K562 (cell line): ENCODE measurements around the gene COA4. TPM values are rescaled to one million over a fixed set of nuclear protein-coding genes. Genes with fewer than 3 reads are reported as not detected.
A peak's percentile ranks its signal among the peaks of the same experiment; 100 is the strongest.

Experiments
- BCL6 ChIP-seq: fragments of 250-450 bp; sonication (Bioruptor Pico); IDR thresholded peaks from 2 replicates; pipeline ENCODE4 v1.4.0; 2020
- DACH1 ChIP-seq: fragments of 450-650 bp; IDR thresholded peaks from 2 replicates; pipeline ENCODE4 v1.6.1; 2018; ENCODE audit not compliant: partially characterized antibody
- DMBX1 ChIP-seq: fragments of 250-450 bp; sonication (Bioruptor Pico); IDR thresholded peaks from 2 replicates; pipeline ENCODE4 v1.8.0; 2022; ENCODE audit warnings: inconsistent platforms, mild to moderate bottlenecking, moderate library complexity, borderline replicate concordance
- ESRRA ChIP-seq: fragments of 450-650 bp; IDR thresholded peaks from 2 replicates; pipeline ENCODE4 v1.6.1; 2014; ENCODE audit warnings: low read depth, mild to moderate bottlenecking, moderate library complexity, borderline replicate concordance
- GABPA ChIP-seq: fragments of 200-800 bp; sonication (Bioruptor generic); conservative IDR thresholded peaks from 2 replicates; pipeline ENCODE4 v1.6.1; 2016; ENCODE audit warnings: low read depth, missing genetic modification characterization, missing compliant biosample characterization
- MAZ ChIP-seq, 2 experiments: fragments of 450-650 bp in 1 of 2; sonication (generic) in 1 of 2; formaldehyde crosslinking; IDR thresholded peaks in 1 of 2; conservative IDR thresholded peaks in 1 of 2; 2 replicates each; pipeline versions ENCODE4 v1.4.0 to v1.5.0; 2020; ENCODE audit warnings: mild to moderate bottlenecking in 1 of 2, missing genetic modification reagents in 1 of 2
- NFIC ChIP-seq: fragments of 450-650 bp; IDR thresholded peaks from 2 replicates; pipeline ENCODE4 v1.6.1; 2017; ENCODE audit warnings: mild to moderate bottlenecking, inconsistent platforms
- PHF21A ChIP-seq: fragments of 450-650 bp; IDR thresholded peaks from 2 replicates; pipeline ENCODE4 v1.6.1; 2017; ENCODE audit warnings: low read depth, borderline replicate concordance
- PML ChIP-seq: IDR thresholded peaks from 2 replicates; pipeline ENCODE4 v1.6.1; 2012; ENCODE audit warnings: low read length, inconsistent platforms
- RBBP5 ChIP-seq: fragments of 200-600 bp; sonication (generic); IDR thresholded peaks from 2 replicates; pipeline ENCODE4 v1.6.1; 2012; ENCODE audit warnings: borderline replicate concordance, mild to moderate bottlenecking, low read length, control low read depth, inconsistent platforms; ENCODE audit not compliant: insufficient read depth, poor library complexity, severe bottlenecking
- SAFB ChIP-seq: fragments of 200-400 bp; formaldehyde crosslinking; IDR thresholded peaks from 2 replicates; pipeline ENCODE4 v1.6.1; 2017; ENCODE audit warnings: low read depth, low read length, borderline replicate concordance
- SAP30 ChIP-seq: fragments of 200-600 bp; sonication (generic); IDR thresholded peaks from 2 replicates; pipeline ENCODE4 v1.6.1; 2012; ENCODE audit warnings: borderline replicate concordance, low read depth, mild to moderate bottlenecking, moderate library complexity, low read length, control low read depth, inconsistent platforms; ENCODE audit not compliant: insufficient read depth, poor library complexity, severe bottlenecking
- SIX5 ChIP-seq, 2 experiments: IDR thresholded peaks; 2 replicates each; pipeline ENCODE4 v1.6.1; 2011; ENCODE audit warnings: low read length in 2 of 2, borderline replicate concordance in 1 of 2, low read depth in 1 of 2, mild to moderate bottlenecking in 1 of 2, moderate library complexity in 1 of 2; ENCODE audit not compliant: insufficient read depth in 1 of 2
- TBL1XR1 ChIP-seq, 2 experiments: IDR thresholded peaks; 2 replicates each; pipeline ENCODE4 v1.6.1; 2012; ENCODE audit warnings: improper control_type of control experiment in 2 of 2, low read length in 2 of 2, mild to moderate bottlenecking in 1 of 2
- ZBTB7A ChIP-seq: IDR thresholded peaks from 2 replicates; pipeline ENCODE4 v1.6.1; 2011; ENCODE audit warnings: low read depth, mild to moderate bottlenecking, low read length, moderate library complexity, borderline replicate concordance; ENCODE audit not compliant: control insufficient read depth
- polyA plus RNA-seq, 8 experiments: library from polyadenylated mRNA; depleted of rRNA in 4 of 8; stranded (reverse) in 5 of 8; unstranded in 3 of 8; fragments of >200 nt; fragmentation: Nextera tagmentation in 2 of 8; fragmentation: Illumina TruSeq in 1 of 8; extraction: Ambion mirVana in 2 of 8; extraction: Trizol in 1 of 8; gene quantifications; 2 replicates each; pipeline versions ENCODE4 v1.2.1 to v1.2.3, GENCODE V29; 2011 to 2014; ENCODE audit warnings: inconsistent platforms in 1 of 8, missing spikeins in 1 of 8
- total RNA-seq, 7 experiments: library from RNA; depleted of rRNA in 6 of 7; stranded (reverse); fragments of >200 nt in 6 of 7; fragmentation: Illumina TruSeq in 2 of 7; extraction: Trizol in 2 of 7; gene quantifications; 2 replicates each; pipeline versions ENCODE4 v1.2.1 to v1.2.3, GENCODE V29; 2011 to 2021; ENCODE audit warnings: low replicate concordance in 1 of 7
- TF ChIP-seq, protein P1 (sequence below): sonication (generic); formaldehyde crosslinking; IDR thresholded peaks from 2 replicates; pipeline ENCODE4 v1.8.1; 2023; ENCODE audit warnings: mild to moderate bottlenecking, missing genetic modification reagents
- TF ChIP-seq, protein P2 (sequence below): fragments of 450-650 bp; IDR thresholded peaks from 2 replicates; pipeline ENCODE4 v1.6.1; 2014; ENCODE audit warnings: low read depth, mild to moderate bottlenecking, moderate library complexity, borderline replicate concordance
- TF ChIP-seq, protein P3 (sequence below): sonication (generic); formaldehyde crosslinking; IDR thresholded peaks from 2 replicates; pipeline ENCODE4 v1.5.0; 2020; ENCODE audit warnings: missing genetic modification reagents
- TF ChIP-seq, protein P4 (sequence below), 2 experiments: fragments of 450-650 bp; conservative IDR thresholded peaks; 2 replicates each; pipeline ENCODE4 v1.6.1; 2017; ENCODE audit warnings: mild to moderate bottlenecking in 2 of 2, moderate library complexity in 2 of 2

Gene COA4
- total and polyA plus RNA-seq, 9 of the 15 experiments (the other 6 are each of a cell fraction or from before 2014, with no cell fraction given) = 108 to 255 (median 152) TPM

DNA sequence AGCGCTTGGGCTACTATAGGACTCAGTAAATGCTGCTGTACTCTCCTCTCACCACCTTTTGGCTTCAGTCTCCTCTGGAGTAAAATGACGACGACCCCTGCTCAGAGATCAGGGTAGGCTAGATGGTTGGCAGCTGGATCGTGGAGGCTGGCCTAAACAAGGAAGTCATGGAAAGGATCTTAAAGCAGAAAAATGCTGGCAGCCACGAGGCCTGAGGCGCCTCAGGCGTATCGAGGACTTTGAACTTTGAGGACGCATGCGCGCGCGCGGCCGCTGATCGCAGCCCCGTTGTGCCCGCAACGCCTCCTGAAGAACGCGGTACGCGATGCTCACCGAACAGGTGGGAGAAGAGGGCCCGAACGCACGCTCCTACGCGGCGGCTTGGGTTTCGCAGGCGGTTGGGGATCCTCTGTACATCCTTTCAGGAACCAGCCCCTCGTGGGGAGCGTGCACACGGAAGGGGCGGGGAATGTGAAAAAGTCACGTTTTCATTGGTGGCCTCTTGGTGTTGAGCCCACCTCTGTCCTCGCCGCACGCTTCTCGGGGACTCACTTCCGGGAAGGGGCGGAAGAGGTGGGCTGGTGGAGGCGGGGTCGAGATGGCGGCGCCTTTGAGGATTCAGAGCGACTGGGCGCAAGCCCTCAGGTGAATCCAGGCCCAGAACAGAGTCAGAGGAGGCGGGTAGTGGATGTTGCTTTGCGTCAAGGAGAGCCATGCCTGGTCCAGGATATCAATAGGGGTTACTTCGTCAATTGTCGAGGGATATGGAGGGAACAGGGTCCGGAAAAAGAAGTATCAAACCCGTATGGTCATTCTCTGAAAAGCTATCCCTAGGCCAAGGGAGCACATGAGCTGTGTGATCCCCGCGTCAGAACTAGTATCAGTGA lies at the start of gene COA4, which contains the start of gene PAAF1 (continued):
- TF ChIP-seq PML (peak; percentile 74), DMBX1 (peak; percentile 31; the same call in 1 of the 2 replicates), GABPA (tag) (peak; percentile 96), ESRRA (peak; percentile 64; the same call in 1 of the 2 replicates), PHF21A (no peak), BCL6 (CRISPR knock-in tag) (no peak), DACH1 (peak; percentile 19), SIX5 (IDR thresholded peaks at IDR 0.05; ENCODE audit: borderline replicate concordance in 1 of 2, insufficient read depth in 1 of 2, low read depth in 1 of 2, low read length in 2 of 2) (no peak), ZBTB7A (peak; percentile 54; the same call in 1 of the 2 replicates), NFIC (no peak; the same call in 1 of the 2 replicates), RBBP5 (peak; percentile 97), SAFB (peak; percentile 24; the same call in 1 of the 2 replicates), MAZ (CRISPR knock-in tag; conservative IDR thresholded peaks at IDR 0.05 in 1 of 2, IDR thresholded peaks at IDR 0.05 in 1 of 2) (peak; percentile 81 to 85), SAP30 (peak; percentile 82), TBL1XR1 (IDR thresholded peaks at IDR 0.05; ENCODE audit: low read length in 2 of 2) (no peak)
- TF ChIP-seq, protein P1, sequence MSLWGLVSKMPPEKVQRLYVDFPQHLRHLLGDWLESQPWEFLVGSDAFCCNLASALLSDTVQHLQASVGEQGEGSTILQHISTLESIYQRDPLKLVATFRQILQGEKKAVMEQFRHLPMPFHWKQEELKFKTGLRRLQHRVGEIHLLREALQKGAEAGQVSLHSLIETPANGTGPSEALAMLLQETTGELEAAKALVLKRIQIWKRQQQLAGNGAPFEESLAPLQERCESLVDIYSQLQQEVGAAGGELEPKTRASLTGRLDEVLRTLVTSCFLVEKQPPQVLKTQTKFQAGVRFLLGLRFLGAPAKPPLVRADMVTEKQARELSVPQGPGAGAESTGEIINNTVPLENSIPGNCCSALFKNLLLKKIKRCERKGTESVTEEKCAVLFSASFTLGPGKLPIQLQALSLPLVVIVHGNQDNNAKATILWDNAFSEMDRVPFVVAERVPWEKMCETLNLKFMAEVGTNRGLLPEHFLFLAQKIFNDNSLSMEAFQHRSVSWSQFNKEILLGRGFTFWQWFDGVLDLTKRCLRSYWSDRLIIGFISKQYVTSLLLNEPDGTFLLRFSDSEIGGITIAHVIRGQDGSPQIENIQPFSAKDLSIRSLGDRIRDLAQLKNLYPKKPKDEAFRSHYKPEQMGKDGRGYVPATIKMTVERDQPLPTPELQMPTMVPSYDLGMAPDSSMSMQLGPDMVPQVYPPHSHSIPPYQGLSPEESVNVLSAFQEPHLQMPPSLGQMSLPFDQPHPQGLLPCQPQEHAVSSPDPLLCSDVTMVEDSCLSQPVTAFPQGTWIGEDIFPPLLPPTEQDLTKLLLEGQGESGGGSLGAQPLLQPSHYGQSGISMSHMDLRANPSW (CRISPR knock-in tag) = no peak
- TF ChIP-seq, protein P2, sequence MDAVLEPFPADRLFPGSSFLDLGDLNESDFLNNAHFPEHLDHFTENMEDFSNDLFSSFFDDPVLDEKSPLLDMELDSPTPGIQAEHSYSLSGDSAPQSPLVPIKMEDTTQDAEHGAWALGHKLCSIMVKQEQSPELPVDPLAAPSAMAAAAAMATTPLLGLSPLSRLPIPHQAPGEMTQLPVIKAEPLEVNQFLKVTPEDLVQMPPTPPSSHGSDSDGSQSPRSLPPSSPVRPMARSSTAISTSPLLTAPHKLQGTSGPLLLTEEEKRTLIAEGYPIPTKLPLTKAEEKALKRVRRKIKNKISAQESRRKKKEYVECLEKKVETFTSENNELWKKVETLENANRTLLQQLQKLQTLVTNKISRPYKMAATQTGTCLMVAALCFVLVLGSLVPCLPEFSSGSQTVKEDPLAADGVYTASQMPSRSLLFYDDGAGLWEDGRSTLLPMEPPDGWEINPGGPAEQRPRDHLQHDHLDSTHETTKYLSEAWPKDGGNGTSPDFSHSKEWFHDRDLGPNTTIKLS = peak; percentile 72; the same call in 1 of the 2 replicates
- TF ChIP-seq, protein P3, sequence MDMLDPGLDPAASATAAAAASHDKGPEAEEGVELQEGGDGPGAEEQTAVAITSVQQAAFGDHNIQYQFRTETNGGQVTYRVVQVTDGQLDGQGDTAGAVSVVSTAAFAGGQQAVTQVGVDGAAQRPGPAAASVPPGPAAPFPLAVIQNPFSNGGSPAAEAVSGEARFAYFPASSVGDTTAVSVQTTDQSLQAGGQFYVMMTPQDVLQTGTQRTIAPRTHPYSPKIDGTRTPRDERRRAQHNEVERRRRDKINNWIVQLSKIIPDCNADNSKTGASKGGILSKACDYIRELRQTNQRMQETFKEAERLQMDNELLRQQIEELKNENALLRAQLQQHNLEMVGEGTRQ (CRISPR knock-in tag) = no peak
- TF ChIP-seq, protein P4, sequence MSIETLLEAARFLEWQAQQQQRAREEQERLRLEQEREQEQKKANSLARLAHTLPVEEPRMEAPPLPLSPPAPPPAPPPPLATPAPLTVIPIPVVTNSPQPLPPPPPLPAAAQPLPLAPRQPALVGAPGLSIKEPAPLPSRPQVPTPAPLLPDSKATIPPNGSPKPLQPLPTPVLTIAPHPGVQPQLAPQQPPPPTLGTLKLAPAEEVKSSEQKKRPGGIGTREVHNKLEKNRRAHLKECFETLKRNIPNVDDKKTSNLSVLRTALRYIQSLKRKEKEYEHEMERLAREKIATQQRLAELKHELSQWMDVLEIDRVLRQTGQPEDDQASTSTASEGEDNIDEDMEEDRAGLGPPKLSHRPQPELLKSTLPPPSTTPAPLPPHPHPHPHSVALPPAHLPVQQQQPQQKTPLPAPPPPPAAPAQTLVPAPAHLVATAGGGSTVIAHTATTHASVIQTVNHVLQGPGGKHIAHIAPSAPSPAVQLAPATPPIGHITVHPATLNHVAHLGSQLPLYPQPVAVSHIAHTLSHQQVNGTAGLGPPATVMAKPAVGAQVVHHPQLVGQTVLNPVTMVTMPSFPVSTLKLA (conservative IDR thresholded peaks at IDR 0.05) = peak; percentile 97 to 98
